GM19238 (cell line): ENCODE measurements around the gene SLC24A4.

Experiments
- DNase-seq: peaks from one replicate; pipeline ENCODE4 v3.0.0; 2011; ENCODE audit warnings: low spot score; ENCODE audit not compliant: insufficient read length

Gene SLC24A4

GRCh38 chr14:92437729-92438285 is 114.8 kb downstream of the SLC24A4 start:
- no peak for DNase-seq

GRCh38 chr14:92439537-92440344 is 116.8 kb downstream of the SLC24A4 start:
- DNase-seq: no peak

- DNase-seq: no peak
These were observed 117.5 kb downstream of the SLC24A4 start for GRCh38 chr14:92440345-92441003.

- no peak for DNase-seq
These were observed 119.0 kb downstream of the SLC24A4 start for GRCh38 chr14:92441751-92442504.

- DNase-seq: no peak
These were observed 120.2 kb downstream of the SLC24A4 start for GRCh38 chr14:92443167-92443566.

GRCh38 chr14:92443741-92444140 is 120.8 kb downstream of the SLC24A4 start:
- no peak for DNase-seq

GRCh38 chr14:92446771-92447170 is 123.8 kb downstream of the SLC24A4 start:
- no peak for DNase-seq

- DNase-seq: no peak
These were observed 124.6 kb downstream of the SLC24A4 start for GRCh38 chr14:92447416-92448197.

- DNase-seq: no peak
These were observed 125.8 kb downstream of the SLC24A4 start for GRCh38 chr14:92448786-92449185.

- no peak for DNase-seq
These were observed 126.6 kb downstream of the SLC24A4 start for GRCh38 chr14:92449404-92450181.

- DNase-seq: no peak
These were observed 127.5 kb downstream of the SLC24A4 start for GRCh38 chr14:92450351-92451070.

- DNase-seq: no peak
These were observed 128.3 kb downstream of the SLC24A4 start for GRCh38 chr14:92451245-92451644.

- no peak for DNase-seq
These were observed 128.8 kb downstream of the SLC24A4 start for GRCh38 chr14:92451755-92452154.

GRCh38 chr14:92452471-92452870 is 129.5 kb downstream of the SLC24A4 start:
- DNase-seq: no peak

- no peak for DNase-seq
These were observed 130.7 kb downstream of the SLC24A4 start for GRCh38 chr14:92453691-92454090.

- DNase-seq: no peak
These were observed 132.3 kb downstream of the SLC24A4 start for GRCh38 chr14:92455231-92455630.

- DNase-seq: no peak
These were observed 133.4 kb downstream of the SLC24A4 start for GRCh38 chr14:92456215-92457015.

- DNase-seq: no peak
These were observed 134.1 kb downstream of the SLC24A4 start for GRCh38 chr14:92457016-92457565.
